ENCODE data around the gene TBC1D5.
A peak's percentile ranks its signal among the peaks of the same experiment; 100 is the strongest.
"Not testable (repeated sequence)": the region's sequence is repeated elsewhere in the genome, so short reads cannot be mapped to it uniquely, and the experiment has no call there.

TBC1D5 gene

GRCh38 chr3:17642474-17642873 is 100.0 kb downstream of the TBC1D5 start:
- DNase-seq (ENCODE audit: low read depth), result no peak

GRCh38 chr3:17640466-17640865 is 102.0 kb downstream of the TBC1D5 start:
- no peak for DNase-seq (ENCODE audit: low read depth)

DNA sequence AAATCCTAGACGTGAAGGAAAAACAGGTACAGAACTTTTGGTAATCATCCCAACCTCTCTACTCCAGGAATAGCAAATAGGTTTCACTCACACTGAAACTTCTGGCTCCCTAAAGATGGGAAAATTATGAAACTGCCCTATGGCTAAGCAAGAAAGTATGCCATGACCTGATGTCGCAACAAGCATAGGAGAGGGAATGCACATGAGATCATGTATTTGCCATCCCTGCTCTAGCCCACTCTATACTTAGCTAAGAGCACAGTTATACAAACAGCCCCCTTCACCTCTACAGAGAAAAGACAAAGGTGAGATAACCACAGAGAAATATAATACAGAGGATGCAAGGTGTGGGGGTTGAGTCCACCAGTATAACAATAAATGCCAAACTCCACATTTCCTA is 102.7 kb downstream of the TBC1D5 start:
- peak; percentile 75 for DNase-seq (ENCODE audit: low read depth)

DNA sequence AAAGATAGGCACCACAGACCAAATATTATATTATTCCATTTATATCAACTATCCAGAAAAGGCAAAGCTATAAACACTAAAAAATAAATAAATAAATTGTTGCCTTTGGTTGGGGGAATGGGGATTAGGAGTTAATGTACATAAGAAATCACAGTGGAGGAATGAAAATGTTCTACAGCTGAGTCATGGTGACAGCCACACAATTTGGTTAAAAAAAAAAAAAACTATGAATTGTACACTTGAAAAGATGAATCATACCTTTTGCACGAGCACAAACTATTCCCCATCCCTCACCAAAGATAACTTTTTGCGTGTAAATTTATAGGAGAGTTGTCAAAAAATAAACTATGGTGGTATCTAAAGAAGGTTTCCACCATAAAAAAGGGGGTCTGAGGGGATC is 103.2 kb downstream of the TBC1D5 start:
- DNase-seq (ENCODE audit: low read depth), result no peak

DNA sequence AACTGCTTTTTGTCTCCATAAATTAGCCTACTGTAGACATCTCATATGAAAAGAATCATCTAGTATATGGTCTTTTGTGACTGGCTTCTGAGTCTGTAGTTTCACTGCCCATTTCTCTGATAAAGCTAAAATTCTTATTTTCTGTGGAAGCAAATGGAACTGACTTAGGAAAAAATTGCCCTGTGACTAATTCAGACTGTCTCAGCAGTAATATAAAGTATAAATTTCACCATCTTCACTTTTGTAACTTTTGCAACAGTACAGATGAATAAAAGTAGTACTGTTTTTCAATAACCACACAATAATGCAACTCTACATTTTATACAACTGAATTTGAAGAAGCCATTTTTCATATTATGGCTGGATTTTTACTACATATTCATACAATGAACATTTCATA is 104.1 kb downstream of the TBC1D5 start:
- DNase-seq (ENCODE audit: low read depth), result no peak

- not testable (repeated sequence) for DNase-seq (ENCODE audit: low read depth)
These were observed 106.8 kb downstream of the TBC1D5 start for GRCh38 chr3:17635675-17636074.

- DNase-seq (ENCODE audit: low read depth), result no peak
These were observed 107.5 kb downstream of the TBC1D5 start for GRCh38 chr3:17634964-17635363.

DNA sequence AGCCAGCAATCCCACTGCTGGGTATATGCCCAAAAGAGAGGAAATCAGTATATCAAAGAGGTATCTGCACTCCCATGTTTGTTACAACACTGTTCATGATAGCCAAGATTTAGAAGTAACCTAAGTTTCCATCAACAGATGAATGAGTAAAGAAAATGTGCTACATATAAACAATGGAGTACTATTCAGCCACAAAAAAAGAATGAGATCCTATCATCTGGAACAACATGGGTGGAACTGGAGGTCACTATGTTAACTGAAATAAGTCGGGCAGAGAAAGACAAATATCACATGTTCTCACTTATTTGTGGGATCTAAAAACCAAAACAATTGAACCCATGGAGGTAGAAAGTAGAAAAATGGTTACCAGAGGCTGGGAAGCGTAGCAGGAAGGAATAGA is 108.2 kb downstream of the TBC1D5 start:
- no peak for DNase-seq (ENCODE audit: low read depth)

- no peak for DNase-seq (ENCODE audit: low read depth)
These were observed 109.9 kb downstream of the TBC1D5 start for GRCh38 chr3:17632401-17633100.

DNA sequence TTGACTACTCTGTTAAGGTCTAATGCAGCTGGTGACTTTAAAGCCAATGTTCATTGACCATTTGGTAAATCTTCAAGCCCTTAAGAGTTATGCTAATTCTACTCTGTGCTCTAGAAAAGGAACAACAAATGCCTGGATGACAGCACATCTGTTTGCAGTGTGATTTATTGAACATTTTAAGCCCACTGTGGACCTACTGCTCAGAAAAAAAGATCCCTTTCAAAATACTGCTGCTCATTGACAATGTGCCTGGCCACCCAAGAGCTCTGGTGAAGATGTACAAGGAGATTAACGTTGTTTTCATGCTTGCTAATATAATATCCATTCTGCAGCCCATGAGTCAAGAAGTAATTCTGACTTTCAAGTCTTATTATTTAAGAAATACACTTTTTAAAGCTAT is 110.8 kb downstream of the TBC1D5 start:
- no peak for DNase-seq (ENCODE audit: low read depth)

GRCh38 chr3:17629400-17629799 is 113.0 kb downstream of the TBC1D5 start:
- no peak for DNase-seq (ENCODE audit: low read depth)

DNA sequence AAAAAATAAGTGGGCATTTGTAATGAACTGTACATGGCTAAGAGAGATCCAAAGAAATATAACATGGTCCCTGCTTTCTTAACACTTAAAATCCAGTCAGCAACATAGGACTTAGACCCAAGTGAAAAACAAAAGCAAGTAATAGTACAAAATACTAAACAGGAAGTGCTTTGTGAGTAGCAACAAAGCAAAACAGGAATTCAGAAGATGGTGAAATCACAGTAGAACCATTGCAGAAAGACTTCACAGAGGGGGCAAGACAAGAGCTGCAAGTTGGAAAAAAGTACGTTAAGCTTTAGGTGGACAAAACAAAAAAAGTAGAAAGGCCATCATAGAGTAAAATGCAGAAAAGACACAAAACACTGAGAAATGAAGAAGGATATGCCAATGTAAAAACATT is 116.0 kb downstream of the TBC1D5 start:
- DNase-seq (ENCODE audit: low read depth), result no peak

DNA sequence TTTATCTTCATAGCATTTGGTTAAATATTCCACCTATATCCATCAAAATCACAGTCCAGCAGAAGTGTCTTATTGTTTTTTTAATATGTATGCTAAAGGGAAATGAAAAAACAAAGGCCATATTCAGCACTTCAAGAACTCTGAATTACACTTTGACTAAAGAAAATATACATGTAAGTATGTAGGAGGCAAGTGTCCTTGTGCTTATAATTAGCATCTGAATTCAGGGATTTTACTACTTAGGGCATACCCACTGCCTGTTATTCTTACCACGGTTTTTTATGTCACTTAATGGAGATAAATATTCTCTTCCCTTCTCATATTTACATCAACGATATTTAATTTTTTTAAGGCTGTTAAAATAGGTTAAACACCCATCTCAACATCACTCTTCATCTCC is 117.3 kb downstream of the TBC1D5 start:
- no peak for DNase-seq (ENCODE audit: low read depth)

DNA sequence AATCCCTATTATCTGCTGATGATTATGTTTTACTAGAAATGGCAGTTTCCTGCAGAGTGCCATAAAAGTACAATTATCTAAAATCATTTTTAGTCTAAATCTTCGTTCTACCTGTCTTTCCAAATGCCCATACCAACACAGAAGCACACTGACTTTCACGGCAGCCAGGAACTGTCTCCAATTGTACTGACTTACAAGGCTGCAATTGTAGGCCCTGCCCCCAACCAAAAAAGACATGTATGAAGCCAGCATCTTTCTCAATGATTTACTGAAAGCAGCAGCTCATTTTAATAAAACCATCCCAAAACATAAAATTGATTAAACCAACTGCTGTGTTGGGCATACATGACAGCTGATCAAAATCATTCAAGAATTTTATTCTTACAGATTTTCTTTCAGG is 119.0 kb downstream of the TBC1D5 start:
- DNase-seq (ENCODE audit: low read depth), result no peak

- no peak for DNase-seq (ENCODE audit: low read depth)
These were observed 122.5 kb downstream of the TBC1D5 start for GRCh38 chr3:17619968-17620367.

- DNase-seq (ENCODE audit: low read depth), result not testable (repeated sequence)
These were observed 129.4 kb downstream of the TBC1D5 start for GRCh38 chr3:17613017-17613416.

DNA sequence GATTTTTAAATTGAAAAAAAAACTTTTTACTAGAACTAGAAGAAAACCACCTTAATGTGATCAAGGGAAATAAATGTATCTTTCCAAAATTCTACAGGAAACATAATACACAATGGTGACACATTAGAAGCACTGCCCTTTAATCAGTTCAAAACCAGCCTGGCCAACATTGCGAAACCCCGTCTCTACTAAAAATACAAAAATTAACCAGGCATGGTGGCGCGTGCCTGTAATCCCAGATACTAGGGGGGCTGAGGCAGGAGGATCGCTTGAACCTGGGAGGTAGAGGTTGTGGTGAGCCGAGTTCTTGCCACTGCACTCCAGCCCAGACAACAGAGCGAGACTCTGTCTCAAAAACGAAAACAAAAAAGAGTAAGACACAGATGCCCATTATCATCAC is 134.5 kb downstream of the TBC1D5 start:
- no peak for DNase-seq (ENCODE audit: low read depth)

DNA sequence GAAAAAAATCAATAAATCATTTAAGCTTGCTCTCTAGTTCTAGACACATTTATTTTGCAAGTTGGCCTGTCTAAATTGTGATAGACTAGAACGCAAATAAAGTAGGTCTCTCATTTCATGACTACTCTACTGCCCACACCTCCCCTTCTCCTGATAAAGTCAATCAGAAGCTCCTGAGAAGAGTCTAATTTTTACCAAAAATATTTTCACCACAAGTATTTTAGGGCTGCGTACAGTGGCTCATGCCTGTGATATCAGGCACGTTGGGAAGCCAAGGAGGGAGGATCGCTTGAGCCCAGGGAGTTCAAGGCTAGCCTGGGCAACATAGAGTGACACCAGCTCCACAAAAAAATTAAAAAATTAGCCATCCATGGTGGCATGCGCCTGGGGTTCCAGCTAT is 136.5 kb downstream of the TBC1D5 start:
- DNase-seq (ENCODE audit: low read depth), result no peak

DNA sequence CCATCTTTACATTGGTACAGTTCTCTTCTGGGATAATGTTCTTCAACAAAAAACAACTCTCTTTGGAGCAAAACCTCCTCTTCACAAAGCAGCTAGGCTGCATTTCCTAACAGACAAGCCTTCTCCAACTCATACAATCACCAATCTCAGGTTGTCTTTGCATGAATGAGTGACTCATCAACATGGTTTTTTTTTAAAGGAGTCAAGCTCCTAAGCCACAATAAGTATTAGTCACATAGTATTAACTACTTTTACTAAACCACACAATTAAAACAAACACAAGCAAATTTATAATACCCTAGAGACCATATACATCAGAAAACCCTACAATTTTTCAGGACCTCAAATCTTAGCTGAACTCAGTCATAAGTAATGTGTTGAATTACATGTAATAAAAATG is 137.4 kb downstream of the TBC1D5 start:
- DNase-seq (ENCODE audit: low read depth), result peak; percentile 54

DNA sequence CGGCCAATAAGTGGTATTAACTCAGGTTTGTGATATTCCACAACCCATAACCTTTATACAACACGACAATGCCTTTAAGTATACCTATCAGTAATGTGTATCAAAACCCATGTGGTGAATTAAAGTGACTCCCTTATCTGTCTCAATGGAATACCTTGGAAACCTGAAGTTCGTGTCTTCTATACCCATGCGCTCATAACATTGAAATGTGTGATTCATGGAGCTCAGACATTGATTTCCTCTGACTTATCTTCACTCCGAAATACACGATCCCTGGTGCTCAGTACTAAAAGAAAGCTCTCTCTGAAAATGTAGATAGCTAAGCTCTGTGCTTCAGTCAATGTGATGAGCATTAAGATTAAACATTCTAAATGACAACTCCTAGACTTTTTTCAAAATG is 140.3 kb downstream of the TBC1D5 start:
- no peak for DNase-seq (ENCODE audit: low read depth)

- DNase-seq (ENCODE audit: low read depth), result no peak
These were observed 149.5 kb downstream of the TBC1D5 start for GRCh38 chr3:17592956-17593355.

DNA sequence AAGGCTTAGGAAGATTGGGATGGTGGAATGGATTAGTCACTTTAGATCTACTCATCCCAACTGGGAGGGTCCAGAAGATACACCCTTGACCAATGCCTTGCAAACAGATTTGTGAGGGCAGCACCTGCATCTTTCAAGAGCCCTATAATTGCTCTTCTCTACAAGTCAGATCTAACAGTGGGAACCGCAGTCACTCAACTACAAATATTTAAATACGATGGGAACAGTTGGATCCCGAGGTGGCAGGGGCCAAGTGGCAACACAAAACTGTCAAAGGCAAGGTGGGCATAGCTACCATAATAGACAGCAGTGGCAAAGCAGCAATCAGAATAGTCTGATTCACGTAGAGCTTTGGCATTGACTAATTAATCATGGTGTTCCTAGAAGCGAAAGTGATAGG is 152.0 kb downstream of the TBC1D5 start:
- DNase-seq (ENCODE audit: low read depth), result no peak

GRCh38 chr3:17589888-17590287 is 152.5 kb downstream of the TBC1D5 start:
- no peak for DNase-seq (ENCODE audit: low read depth)

DNA sequence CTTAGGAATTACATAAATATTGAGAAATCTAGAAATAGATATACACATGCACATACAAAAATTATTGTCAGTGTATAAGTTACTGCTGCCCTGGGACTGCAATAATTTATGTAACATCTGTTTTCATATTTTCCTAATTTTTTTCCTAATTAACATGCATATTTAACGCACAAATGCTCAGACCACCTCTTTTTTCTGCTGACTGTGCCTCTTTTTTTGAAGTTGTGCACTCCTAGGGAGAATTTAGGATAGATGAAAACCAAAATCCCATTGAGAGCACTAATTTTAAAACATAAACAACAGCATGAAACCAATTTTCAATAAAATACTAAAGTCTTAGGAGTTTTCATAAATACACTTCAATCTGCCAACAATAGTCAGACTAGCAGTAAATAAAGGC is 154.0 kb downstream of the TBC1D5 start:
- no peak for DNase-seq (ENCODE audit: low read depth)

All from GM04504 (cell line).